HG02588 (cell line): ENCODE results near the gene CDHR1.
A peak's percentile ranks its signal among the peaks of the same experiment; 100 is the strongest.
"Not testable (repeated sequence)": the region's sequence is repeated elsewhere in the genome, so short reads cannot be mapped to it uniquely, and the experiment has no call there.

Source experiments
- ATAC-seq: cut with Tn5 transposase; IDR thresholded peaks from one replicate; pipeline ENCODE4 v1.9.1; 2021; ENCODE audit warnings: mild to moderate bottlenecking, moderate library complexity; ENCODE audit not compliant: unreplicated experiment

The CDHR1 gene

GRCh38 chr10:84194424-84195043, at the start of gene CDHR1:
TSS of gene CDHR1 (plus strand) at chr10:84194537. CDS start at chr10:84194761, 224 bp downstream.
- peak; percentile 85 for ATAC-seq

- ATAC-seq = no peak
Observed at GRCh38 chr10:84147347-84147746, 47.0 kb upstream of the CDHR1 start.

GRCh38 chr10:84148006-84148597, 46.2 kb upstream of the CDHR1 start:
- ATAC-seq = peak; percentile 47

GRCh38 chr10:84149854-84150253, 44.5 kb upstream of the CDHR1 start:
- no peak for ATAC-seq

GRCh38 chr10:84152769-84153168, 41.6 kb upstream of the CDHR1 start:
- no peak for ATAC-seq

GRCh38 chr10:84155521-84155920, 38.8 kb upstream of the CDHR1 start:
- ATAC-seq = no peak

- ATAC-seq = no peak
Observed at GRCh38 chr10:84156009-84156408, 38.3 kb upstream of the CDHR1 start.

- peak; percentile 47 for ATAC-seq
Observed at GRCh38 chr10:84156768-84157167, 37.6 kb upstream of the CDHR1 start.

- ATAC-seq = no peak
Observed at GRCh38 chr10:84158061-84158460, 36.3 kb upstream of the CDHR1 start.

- ATAC-seq = no peak
Observed at GRCh38 chr10:84158550-84158949, 35.8 kb upstream of the CDHR1 start.

GRCh38 chr10:84159076-84159685, 35.2 kb upstream of the CDHR1 start:
- ATAC-seq = no peak

- no peak for ATAC-seq
Observed at GRCh38 chr10:84160663-84161362, 33.5 kb upstream of the CDHR1 start.

GRCh38 chr10:84163996-84164395, 30.3 kb upstream of the CDHR1 start:
- no peak for ATAC-seq

GRCh38 chr10:84164442-84164841, 29.9 kb upstream of the CDHR1 start:
- no peak for ATAC-seq

GRCh38 chr10:84166620-84167288, 27.6 kb upstream of the CDHR1 start:
- ATAC-seq = peak; percentile 56

- not testable (repeated sequence) for ATAC-seq
Observed at GRCh38 chr10:84167289-84167653, 27.1 kb upstream of the CDHR1 start.

- ATAC-seq = not testable (repeated sequence)
Observed at GRCh38 chr10:84168382-84168781, 26.0 kb upstream of the CDHR1 start.

- not testable (repeated sequence) for ATAC-seq
Observed at GRCh38 chr10:84171237-84171636, 23.1 kb upstream of the CDHR1 start.

- peak; percentile 30 for ATAC-seq
Observed at GRCh38 chr10:84171700-84172466, 22.5 kb upstream of the CDHR1 start.
